Prostate gland (tissue), 2 donors: ENCODE data around the gene PNPT1.

Experiments used
- CTCF ChIP-seq, 4 experiments: fragments of 200-600 bp in 2 of 4; fragments of 450-650 bp in 2 of 4; sonication (generic) in 2 of 4; IDR thresholded peaks; 1 replicate in 3 of 4; 2 replicates in 1 of 4; pipeline ENCODE4 v1.5.1; 2016 to 2019; ENCODE audit warnings: antibody characterized with exemption in 4 of 4, mild to moderate bottlenecking in 2 of 4, moderate library complexity in 2 of 4
- POLR2A ChIP-seq: fragments of 450-650 bp; IDR thresholded peaks from one replicate; pipeline ENCODE4 v1.6.1; 2016; ENCODE audit warnings: antibody characterized with exemption, mild to moderate bottlenecking

DNA sequence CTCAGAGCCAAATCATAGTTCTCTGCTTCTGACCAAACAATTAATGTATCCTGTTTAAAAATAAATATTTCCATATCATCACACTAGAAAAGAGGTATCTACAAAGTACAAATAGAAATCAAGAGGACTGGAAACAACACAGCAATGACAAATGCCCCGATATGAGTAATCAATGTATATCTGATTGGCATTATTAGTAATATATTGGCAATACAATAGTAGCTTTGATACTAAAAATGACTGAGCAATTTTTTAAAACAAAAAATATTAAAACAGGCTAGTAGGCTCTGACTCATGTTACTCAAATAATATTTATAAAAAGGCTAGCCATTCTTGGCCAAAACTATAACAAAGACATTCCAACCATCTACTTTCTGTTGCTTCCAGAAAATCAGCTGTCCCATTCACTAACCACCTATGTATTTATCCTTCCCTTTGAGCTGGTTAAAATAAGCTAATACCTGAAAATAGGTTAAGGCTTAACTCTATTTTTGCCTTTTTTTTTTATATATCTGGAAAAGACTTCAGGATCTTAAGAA is 89.5 kb downstream of the PNPT1 start:
- no peak for TF ChIP-seq CTCF (IDR thresholded peaks at IDR 0.05)
- no peak for TF ChIP-seq POLR2A
